NCI-H2107 treated with DMSO at 0.1 percent for 48 hours (cell line): ENCODE data around the gene PLXNA4.

Experiments used
- DNase-seq: peaks from one replicate; lab custom pipeline; 2025; ENCODE audit not compliant: unreplicated experiment; lab: John Stamatoyannopoulos, UW

The PLXNA4 gene

DNA sequence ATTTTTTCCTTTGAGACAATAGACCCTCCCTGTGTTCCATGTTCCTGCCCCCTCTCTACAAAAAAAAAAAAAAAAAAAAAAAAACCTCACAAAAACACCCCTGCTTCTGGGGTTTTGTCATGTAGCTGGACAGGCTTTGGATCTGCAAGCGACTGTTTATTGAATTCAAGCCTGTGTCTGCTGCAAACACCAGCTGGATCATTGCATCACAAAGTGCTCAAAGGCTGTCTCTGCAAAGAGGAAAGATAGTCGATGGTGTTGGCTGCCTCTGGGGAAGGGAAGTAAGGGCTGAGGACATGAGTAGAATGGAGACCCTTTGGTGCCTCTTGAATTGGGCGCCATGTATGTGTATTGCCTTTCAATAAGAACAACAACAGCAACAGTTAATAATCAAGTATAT lies 471.2 kb downstream of the PLXNA4 start:
- DNase-seq = no peak

DNA sequence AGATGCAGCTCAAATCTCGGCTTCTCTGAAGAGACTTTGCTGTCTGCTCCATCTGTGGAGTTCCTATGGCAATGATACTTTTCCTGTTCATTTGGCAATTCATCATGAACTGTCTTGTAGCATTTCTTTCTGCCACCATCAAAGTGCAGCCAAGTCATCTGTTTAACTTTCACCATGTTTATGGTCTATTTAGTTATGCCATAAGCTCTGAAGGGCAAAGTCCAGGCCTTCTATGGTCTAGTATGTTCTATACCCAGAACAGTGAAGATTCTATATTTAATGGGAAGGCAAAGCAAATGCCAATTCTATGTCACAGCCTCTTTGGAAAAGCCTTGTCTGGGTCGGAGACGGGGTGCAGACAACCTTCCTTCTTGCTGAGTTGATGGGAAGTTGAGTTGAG lies 472.6 kb downstream of the PLXNA4 start:
- DNase-seq = no peak

- DNase-seq = no peak
Measured at GRCh38 chr7:132102942-132103341, 473.3 kb downstream of the PLXNA4 start.

- DNase-seq = no peak
Measured at GRCh38 chr7:132102391-132102790, 473.9 kb downstream of the PLXNA4 start.

- no peak for DNase-seq
Measured at GRCh38 chr7:132100981-132101380, 475.3 kb downstream of the PLXNA4 start.

DNA sequence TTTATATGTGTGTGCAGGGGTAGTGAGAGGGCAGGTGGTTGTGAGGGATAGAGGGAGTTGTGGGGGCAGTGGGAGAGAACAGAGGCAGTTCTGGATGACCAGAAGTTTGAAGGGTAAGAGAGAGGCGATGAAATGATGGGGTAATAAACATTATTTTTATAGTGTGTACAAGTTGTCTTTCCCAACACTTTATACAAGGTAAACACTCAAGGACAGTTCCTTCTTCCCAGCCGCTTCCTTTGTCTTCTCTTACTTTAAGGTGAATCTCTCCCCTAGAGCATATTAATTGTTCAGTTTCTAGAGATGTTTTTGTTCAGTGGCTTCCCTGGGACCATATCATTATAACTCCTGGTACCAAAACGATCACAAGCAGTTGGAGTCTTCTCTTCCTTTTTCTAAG lies 475.8 kb downstream of the PLXNA4 start:
- DNase-seq = no peak

- DNase-seq = no peak
Measured at GRCh38 chr7:132099163-132099562, 477.1 kb downstream of the PLXNA4 start.

GRCh38 chr7:132098327-132098726 lies 477.9 kb downstream of the PLXNA4 start:
- DNase-seq = no peak

DNA sequence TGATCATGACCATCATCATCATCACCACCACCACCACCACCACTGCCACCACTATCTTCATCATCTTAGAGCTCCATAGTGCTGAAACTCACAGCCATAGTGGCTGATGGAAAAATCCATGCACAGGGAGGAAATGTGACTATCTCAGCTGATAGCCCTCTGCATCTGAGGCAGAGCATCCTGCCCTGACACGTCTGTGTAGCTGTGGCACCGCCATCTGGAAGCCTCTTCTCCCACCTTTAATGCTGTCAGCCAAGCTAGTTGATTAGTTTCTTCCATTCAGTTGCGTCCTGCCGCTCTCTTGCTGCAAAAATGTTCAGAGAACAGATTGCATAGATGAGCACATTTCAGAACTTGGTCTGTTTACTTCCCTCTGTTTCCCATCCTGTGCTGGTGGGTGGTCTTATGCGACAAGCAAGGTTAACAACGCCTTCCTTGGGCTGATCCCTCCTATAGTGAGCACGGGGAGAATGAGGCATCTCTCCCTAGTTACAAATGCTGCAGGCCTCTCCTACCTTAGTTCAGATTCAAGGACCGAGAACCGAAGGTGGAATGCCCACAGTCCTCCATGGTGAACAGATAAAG lies 478.6 kb downstream of the PLXNA4 start:
- DNase-seq = no peak

- no peak for DNase-seq
Measured at GRCh38 chr7:132095111-132095765, 481.0 kb downstream of the PLXNA4 start.

- DNase-seq = peak; percentile 14
Measured at GRCh38 chr7:132092106-132092505, 484.2 kb downstream of the PLXNA4 start.

DNA sequence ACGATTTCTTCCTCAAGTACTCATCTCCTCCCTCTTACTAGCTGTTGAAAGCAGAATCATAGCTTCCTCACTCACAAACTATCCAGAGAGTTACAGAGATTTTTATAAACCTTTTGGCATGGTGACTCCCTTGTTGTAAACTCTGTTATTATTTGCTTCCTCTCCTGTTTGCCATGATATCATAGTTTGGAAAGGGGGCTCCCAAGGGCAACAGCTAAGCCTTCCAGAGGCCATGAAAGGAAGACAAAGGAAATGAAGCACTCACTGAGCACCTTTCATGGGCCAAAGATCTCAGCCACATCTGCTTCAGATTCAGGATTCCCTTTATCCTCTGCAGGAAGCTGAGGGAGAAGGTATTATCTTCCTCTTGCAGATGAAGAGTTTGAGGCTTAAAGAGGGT lies 484.6 kb downstream of the PLXNA4 start:
- no peak for DNase-seq

- DNase-seq = no peak
Measured at GRCh38 chr7:132090444-132090843, 485.8 kb downstream of the PLXNA4 start.

DNA sequence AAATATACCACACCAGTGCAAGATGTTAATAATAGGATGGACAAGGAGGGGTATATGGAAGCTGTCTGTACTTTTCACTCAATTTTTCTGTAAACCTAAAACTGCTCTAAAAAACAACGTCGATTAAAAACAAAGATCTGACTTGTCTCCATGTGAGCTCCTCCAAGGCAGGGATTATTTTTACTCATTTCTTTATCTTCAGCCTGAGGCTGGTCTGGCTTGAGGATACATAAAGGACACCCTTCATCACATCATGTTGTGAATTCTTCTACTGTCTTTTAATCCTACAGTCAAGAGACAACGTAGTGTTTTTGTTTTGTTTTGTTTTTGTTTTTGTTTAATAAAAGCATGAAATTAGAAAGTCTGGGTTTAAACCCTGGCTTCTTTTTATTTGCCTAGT lies 486.9 kb downstream of the PLXNA4 start:
- no peak for DNase-seq

GRCh38 chr7:132087421-132087820 lies 488.8 kb downstream of the PLXNA4 start:
- DNase-seq = no peak

GRCh38 chr7:132084776-132085388 lies 491.4 kb downstream of the PLXNA4 start:
- no peak for DNase-seq

DNA sequence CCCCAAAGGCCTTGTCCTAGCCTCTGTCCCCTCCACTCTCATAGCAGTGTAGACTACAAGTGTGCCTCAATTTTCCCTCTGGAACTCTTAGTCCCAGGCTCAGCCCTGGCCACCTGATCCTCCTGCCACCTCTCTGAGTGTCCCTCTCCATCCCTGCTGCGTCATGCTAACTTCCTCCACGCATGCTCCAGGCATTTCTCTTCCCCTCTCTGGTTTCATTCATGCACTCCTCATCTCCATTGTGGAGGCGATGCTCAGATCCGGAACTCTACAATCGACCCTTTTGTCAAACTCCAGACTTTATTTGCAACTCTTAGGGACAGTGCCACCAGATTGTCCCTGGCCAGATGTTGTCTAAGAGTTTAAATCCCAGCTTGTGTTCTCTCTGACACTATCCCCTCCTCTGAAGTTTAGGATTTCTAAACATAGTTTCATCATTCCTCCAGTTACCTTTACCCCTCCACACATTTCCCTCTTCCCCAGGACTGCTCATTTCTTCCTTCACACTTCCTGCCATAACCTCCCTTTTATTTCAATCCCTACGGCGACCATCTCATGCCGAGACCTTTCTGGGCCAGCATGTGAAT lies 492.6 kb downstream of the PLXNA4 start:
- no peak for DNase-seq

GRCh38 chr7:132083126-132083525 lies 493.1 kb downstream of the PLXNA4 start:
- DNase-seq = no peak

DNA sequence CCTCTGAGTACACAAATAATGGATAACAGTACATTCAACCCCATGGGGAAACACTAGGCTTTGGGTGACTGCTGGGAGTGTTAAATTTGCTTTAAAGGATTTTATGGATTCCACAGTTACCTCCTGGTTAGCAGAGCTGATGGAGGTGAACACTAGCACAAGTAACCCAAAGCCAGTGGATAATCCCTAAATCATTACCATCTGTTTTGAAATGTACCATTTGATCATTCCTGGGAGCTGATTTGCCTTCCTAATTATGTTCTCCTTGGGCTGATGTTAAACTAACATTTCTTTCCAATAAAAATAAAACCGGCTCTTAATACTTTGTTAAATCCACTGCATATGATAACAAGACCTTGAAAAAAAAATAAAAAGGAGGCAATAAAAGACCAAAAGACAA lies 493.9 kb downstream of the PLXNA4 start:
- DNase-seq = no peak

DNA sequence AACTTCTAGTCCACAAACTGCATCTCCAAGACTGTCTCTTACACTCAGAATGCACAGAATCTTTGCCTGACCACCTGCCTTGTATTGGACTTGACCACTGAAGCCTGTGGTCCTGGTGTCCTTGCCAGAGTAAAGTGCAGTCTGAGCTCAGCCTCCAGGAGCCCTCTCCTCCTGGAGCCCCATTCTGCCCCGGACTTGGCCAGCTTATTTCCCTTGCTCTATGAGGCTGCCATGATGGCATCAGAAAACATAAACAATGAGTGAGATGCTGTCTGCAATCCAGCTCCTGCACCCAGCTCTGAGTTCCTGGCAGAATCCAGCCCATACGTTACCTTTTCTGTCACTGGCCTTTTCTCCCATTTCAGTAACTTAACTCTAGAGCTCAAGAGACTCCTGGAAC lies 494.6 kb downstream of the PLXNA4 start:
- DNase-seq = no peak

GRCh38 chr7:132080967-132081668 lies 495.2 kb downstream of the PLXNA4 start:
- no peak for DNase-seq

DNA sequence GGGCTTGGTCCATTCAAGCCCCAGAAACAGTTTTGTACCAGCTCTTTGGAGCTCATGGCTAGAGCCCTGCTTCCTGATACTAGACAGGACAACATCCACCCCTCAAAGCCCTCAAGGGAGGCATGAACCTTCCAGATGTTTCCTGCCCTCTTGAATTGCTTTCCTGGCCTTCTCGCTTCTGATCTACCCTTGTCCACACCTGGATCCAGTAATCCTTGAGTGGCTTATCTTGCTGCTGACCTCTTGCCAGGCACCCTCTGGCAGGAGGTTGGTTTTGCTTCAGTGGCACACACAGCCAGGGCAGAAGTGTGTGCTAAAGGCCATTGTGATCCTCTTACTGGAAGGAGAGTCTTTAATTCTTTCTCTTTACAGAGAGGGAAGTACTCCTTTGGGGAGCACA lies 495.8 kb downstream of the PLXNA4 start:
- no peak for DNase-seq
